NCI-H69 (cell line): ENCODE data around the gene CRIP1.

Source experiments
- DNase-seq: peaks from one replicate; lab custom pipeline; 2025; lab: John Stamatoyannopoulos, UW

Gene CRIP1

GRCh38 chr14:105492971-105493871 is 6.5 kb downstream of the CRIP1 start:
- no peak for DNase-seq

GRCh38 chr14:105493921-105494605 is 7.4 kb downstream of the CRIP1 start:
- no peak for DNase-seq

- no peak for DNase-seq
These were observed 7.9 kb downstream of the CRIP1 start for GRCh38 chr14:105494606-105494929.

GRCh38 chr14:105495101-105495989 is 8.7 kb downstream of the CRIP1 start:
- DNase-seq: no peak

GRCh38 chr14:105495990-105496830 is 9.5 kb downstream of the CRIP1 start:
- no peak for DNase-seq

- no peak for DNase-seq
These were observed 10.3 kb downstream of the CRIP1 start for GRCh38 chr14:105496831-105497591.

GRCh38 chr14:105497671-105498429 is 11.2 kb downstream of the CRIP1 start:
- peak; percentile 87 for DNase-seq

- DNase-seq: no peak
These were observed 12.0 kb downstream of the CRIP1 start for GRCh38 chr14:105498430-105499255.

GRCh38 chr14:105499256-105500035 is 12.8 kb downstream of the CRIP1 start:
- DNase-seq: no peak

- DNase-seq: no peak
These were observed 13.5 kb downstream of the CRIP1 start for GRCh38 chr14:105500036-105500725.

GRCh38 chr14:105500726-105501101 is 14.0 kb downstream of the CRIP1 start:
- no peak for DNase-seq

GRCh38 chr14:105501504-105502291 is 15.0 kb downstream of the CRIP1 start:
- DNase-seq: no peak

GRCh38 chr14:105502446-105503295 is 16.0 kb downstream of the CRIP1 start:
- no peak for DNase-seq

- DNase-seq: no peak
These were observed 16.6 kb downstream of the CRIP1 start for GRCh38 chr14:105503296-105503640.

- no peak for DNase-seq
These were observed 17.4 kb downstream of the CRIP1 start for GRCh38 chr14:105503935-105504692.
